ENCODE measurements around the gene YPEL2.

YPEL2 gene

GRCh38 chr17:59375857-59376256 lies 44.4 kb downstream of the YPEL2 start:
- Histone ChIP-seq H2AFZ (no peak overlapping the region), H3K4me2 (ENCODE audit: low read length) (no peak overlapping the region), H3K27me3 (ENCODE audit: control insufficient read depth, insufficient read depth, low read length) (no peaks in the 10 kb centered on the region), H3K4me1 (peaks cover 62% of the 10 kb centered on the region), H3K9ac (no peak overlapping the region), H3K4me3 (ENCODE audit: low read depth, low read length) (no peak overlapping the region), H3K36me3 (ENCODE audit: control insufficient read depth, insufficient read depth, low read length) (no peaks in the 10 kb centered on the region), H3K79me2 (peaks cover 79% of the 10 kb centered on the region), H3K9me3 (ENCODE audit: control insufficient read depth, low read length) (no peaks in the 10 kb centered on the region), H3K27ac (peak overlapping the region; percentile 17)
- no peak for TF ChIP-seq CTCF (IDR thresholded peaks at IDR 0.05)

- Histone ChIP-seq H3K27me3 (ENCODE audit: control insufficient read depth, insufficient read depth, low read length) (no peaks in the 10 kb centered on the region), H3K4me2 (ENCODE audit: low read length) (no peak overlapping the region), H3K4me3 (ENCODE audit: low read depth, low read length) (no peak overlapping the region), H2AFZ (no peak overlapping the region), H3K79me2 (peaks cover 76% of the 10 kb centered on the region), H3K27ac (no peak overlapping the region), H3K9ac (no peak overlapping the region), H3K36me3 (ENCODE audit: control insufficient read depth, insufficient read depth, low read length) (no peaks in the 10 kb centered on the region), H3K9me3 (ENCODE audit: control insufficient read depth, low read length) (no peaks in the 10 kb centered on the region), H3K4me1 (peaks cover 63% of the 10 kb centered on the region)
- no peak for TF ChIP-seq CTCF (IDR thresholded peaks at IDR 0.05)
Observed at GRCh38 chr17:59376506-59376905, 45.1 kb downstream of the YPEL2 start.

- no peak overlapping the region for H2AFZ ChIP-seq
- H3K36me3 ChIP-seq (ENCODE audit: control insufficient read depth, insufficient read depth, low read length), result no peaks in the 10 kb centered on the region
- no peak overlapping the region for H3K9ac ChIP-seq
- H3K79me2 ChIP-seq, result peaks cover 76% of the 10 kb centered on the region
- H3K4me1 ChIP-seq, result peaks cover 57% of the 10 kb centered on the region
- H3K4me3 ChIP-seq (ENCODE audit: low read depth, low read length), result no peak overlapping the region
- H3K27me3 ChIP-seq (ENCODE audit: control insufficient read depth, insufficient read depth, low read length), result no peaks in the 10 kb centered on the region
- H3K4me2 ChIP-seq (ENCODE audit: low read length), result no peak overlapping the region
- no peak for TF ChIP-seq CTCF (IDR thresholded peaks at IDR 0.05)
- no peaks in the 10 kb centered on the region for H3K9me3 ChIP-seq (ENCODE audit: control insufficient read depth, low read length)
- no peak overlapping the region for H3K27ac ChIP-seq
Observed at GRCh38 chr17:59377410-59377809, 46.0 kb downstream of the YPEL2 start.

GRCh38 chr17:59378675-59379074 lies 47.2 kb downstream of the YPEL2 start:
- H3K79me2 ChIP-seq, result peaks cover 72% of the 10 kb centered on the region
- H3K4me1 ChIP-seq, result peaks cover 44% of the 10 kb centered on the region
- no peak overlapping the region for H3K4me3 ChIP-seq (ENCODE audit: low read depth, low read length)
- no peaks in the 10 kb centered on the region for H3K36me3 ChIP-seq (ENCODE audit: control insufficient read depth, insufficient read depth, low read length)
- H3K27me3 ChIP-seq (ENCODE audit: control insufficient read depth, insufficient read depth, low read length), result no peaks in the 10 kb centered on the region
- no peak for TF ChIP-seq CTCF (IDR thresholded peaks at IDR 0.05)
- no peaks in the 10 kb centered on the region for H3K9me3 ChIP-seq (ENCODE audit: control insufficient read depth, low read length)
- no peak overlapping the region for H2AFZ ChIP-seq
- no peak overlapping the region for H3K27ac ChIP-seq
- H3K4me2 ChIP-seq (ENCODE audit: low read length), result no peak overlapping the region
- no peak overlapping the region for H3K9ac ChIP-seq

- Histone ChIP-seq H3K4me3 (ENCODE audit: low read depth, low read length) (no peak overlapping the region), H3K9me3 (ENCODE audit: control insufficient read depth, low read length) (no peaks in the 10 kb centered on the region), H3K4me1 (peaks cover 28% of the 10 kb centered on the region), H3K36me3 (ENCODE audit: control insufficient read depth, insufficient read depth, low read length) (no peaks in the 10 kb centered on the region), H3K27me3 (ENCODE audit: control insufficient read depth, insufficient read depth, low read length) (no peaks in the 10 kb centered on the region), H2AFZ (no peak overlapping the region), H3K79me2 (peaks cover 70% of the 10 kb centered on the region), H3K4me2 (ENCODE audit: low read length) (no peak overlapping the region), H3K9ac (no peak overlapping the region), H3K27ac (peak overlapping the region; percentile 40)
- no peak for TF ChIP-seq CTCF (IDR thresholded peaks at IDR 0.05)
Observed at GRCh38 chr17:59380474-59380873, 49.0 kb downstream of the YPEL2 start.

Measured in parathyroid adenoma (tissue), 2 donors.